Lung (tissue), 12 donors: ENCODE results near the gene GRID2. TPM values are rescaled to one million over a fixed set of nuclear protein-coding genes. Genes with fewer than 3 reads are reported as not detected.

Experiments
- ATAC-seq: fragments of 200-7000 bp; cut with Tn5 transposase; one replicate; pipeline ENCODE4 v1.9.1; 2020; ENCODE audit warnings: moderate number of reproducible peaks; ENCODE audit not compliant: insufficient read depth, low FRiP score
- DNase-seq, 3 donors: peaks; one replicate each; pipeline ENCODE4 v3.0.0-alpha.2; 2013 to 2017
- H3K27ac ChIP-seq, 2 donors: one replicate each; pipeline ENCODE4 v1.5.1; 2013; ENCODE audit warnings: mild to moderate bottlenecking in 2 of 2, moderate library complexity in 2 of 2, control low read depth in 1 of 2, inconsistent platforms in 1 of 2, low read depth in 1 of 2, low read length in 1 of 2
- H3K27me3 ChIP-seq, 3 donors: one replicate each; pipeline ENCODE4 v1.5.1; 2013; ENCODE audit warnings: low read length in 2 of 3; ENCODE audit not compliant: control insufficient read depth in 3 of 3, insufficient read depth in 3 of 3
- H3K36me3 ChIP-seq, 4 donors: one replicate each; pipeline ENCODE4 v1.5.1; 2013; ENCODE audit warnings: low read length in 4 of 4, mild to moderate bottlenecking in 1 of 4, moderate library complexity in 1 of 4; ENCODE audit not compliant: control insufficient read depth in 4 of 4, insufficient read depth in 4 of 4
- H3K4me1 ChIP-seq, 5 donors: one replicate each; pipeline ENCODE4 v1.5.1; 2013; ENCODE audit warnings: low read length in 5 of 5, mild to moderate bottlenecking in 2 of 5, moderate library complexity in 1 of 5; ENCODE audit not compliant: control insufficient read depth in 5 of 5, insufficient read depth in 5 of 5
- H3K4me3 ChIP-seq: one replicate; pipeline ENCODE4 v1.5.1; 2013; ENCODE audit warnings: mild to moderate bottlenecking, control low read depth, moderate library complexity
- H3K9ac ChIP-seq, 2 donors: one replicate each; pipeline ENCODE4 v1.5.1; 2013; ENCODE audit warnings: low read length in 2 of 2, control low read depth in 1 of 2; ENCODE audit not compliant: insufficient read depth in 1 of 2
- H3K9me3 ChIP-seq, 4 donors: one replicate each; pipeline ENCODE4 v1.5.1; 2013; ENCODE audit warnings: low read length in 3 of 4, mild to moderate bottlenecking in 1 of 4, moderate library complexity in 1 of 4; ENCODE audit not compliant: control insufficient read depth in 4 of 4, insufficient read depth in 3 of 4
- WGBS, 2 donors: extraction: QIAGEN DNeasy Blood & Tissue Kit; methylation state at CpG; one replicate each; pipeline ENCODE4 v1.1.7; 2013; 5-methylcytosine and 5-hydroxymethylcytosine counted together
- polyA plus RNA-seq, 2 donors: library from polyadenylated mRNA; stranded (reverse); fragments of 200-250 nt; gene quantifications; one replicate each; pipeline ENCODE4 v1.2.1, GENCODE V29; 2013
- total RNA-seq, 2 donors: library from RNA; depleted of rRNA in 1 of 2; stranded (reverse); fragments of >200 nt in 1 of 2; gene quantifications; one replicate each; pipeline ENCODE4 v1.2.1, GENCODE V29; 2014 to 2021
- TF ChIP-seq, protein P1 (sequence below): IDR thresholded peaks from 2 replicates; pipeline ENCODE4 v1.5.1; 2012; ENCODE audit warnings: mild to moderate bottlenecking; ENCODE audit errors: control extremely low read depth, extremely low read depth
- donor health status: control.
- donor health status: control.
- donor health status: Bipolar disorder and iron deficiency.
- donor health status: healthy.
- donor health status: DM: yes; HTN: yes; CAD: no.

The GRID2 gene
- total and polyA plus RNA-seq, 4 donors, result 0.09 to 1.3 TPM; not detected in 2

DNA sequence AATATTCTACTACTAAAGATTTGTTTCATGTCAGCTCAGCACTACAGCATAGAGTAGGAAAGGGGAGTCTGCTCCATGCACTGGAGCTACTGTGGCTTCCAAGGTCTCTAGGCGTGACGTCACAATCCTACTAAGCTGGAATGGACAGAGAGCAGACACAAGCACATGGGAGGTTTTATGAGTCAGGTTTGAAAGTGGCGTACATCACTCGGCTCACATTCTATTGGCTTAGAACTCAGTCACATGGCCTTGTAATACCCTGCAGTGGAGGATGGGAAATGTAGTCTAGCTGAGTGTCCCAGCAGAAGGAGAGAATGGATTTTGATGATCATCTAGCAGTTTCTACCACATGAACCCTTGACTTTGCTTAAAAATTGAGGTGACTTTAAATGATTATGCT is 899.9 kb downstream of the GRID2 start:
- H3K4me1 ChIP-seq, result peaks cover 0 to 8% (median 0%) of the 10 kb centered on the region in 5 donors
- H3K36me3 ChIP-seq, result no peaks in the 10 kb centered on the region
- peaks cover 0 to 1% (median 0%) of the 10 kb centered on the region in 4 donors for H3K9me3 ChIP-seq
- H3K27me3 ChIP-seq, result no peaks in the 10 kb centered on the region
- TF ChIP-seq, protein P1, sequence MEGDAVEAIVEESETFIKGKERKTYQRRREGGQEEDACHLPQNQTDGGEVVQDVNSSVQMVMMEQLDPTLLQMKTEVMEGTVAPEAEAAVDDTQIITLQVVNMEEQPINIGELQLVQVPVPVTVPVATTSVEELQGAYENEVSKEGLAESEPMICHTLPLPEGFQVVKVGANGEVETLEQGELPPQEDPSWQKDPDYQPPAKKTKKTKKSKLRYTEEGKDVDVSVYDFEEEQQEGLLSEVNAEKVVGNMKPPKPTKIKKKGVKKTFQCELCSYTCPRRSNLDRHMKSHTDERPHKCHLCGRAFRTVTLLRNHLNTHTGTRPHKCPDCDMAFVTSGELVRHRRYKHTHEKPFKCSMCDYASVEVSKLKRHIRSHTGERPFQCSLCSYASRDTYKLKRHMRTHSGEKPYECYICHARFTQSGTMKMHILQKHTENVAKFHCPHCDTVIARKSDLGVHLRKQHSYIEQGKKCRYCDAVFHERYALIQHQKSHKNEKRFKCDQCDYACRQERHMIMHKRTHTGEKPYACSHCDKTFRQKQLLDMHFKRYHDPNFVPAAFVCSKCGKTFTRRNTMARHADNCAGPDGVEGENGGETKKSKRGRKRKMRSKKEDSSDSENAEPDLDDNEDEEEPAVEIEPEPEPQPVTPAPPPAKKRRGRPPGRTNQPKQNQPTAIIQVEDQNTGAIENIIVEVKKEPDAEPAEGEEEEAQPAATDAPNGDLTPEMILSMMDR, result no peak
- WGBS, 2 donors, result 85 to 93% methylated on average over 4 of the region's 4 CpGs
- ATAC-seq (no peak), DNase-seq (no peak)
- H3K9ac ChIP-seq, result no peak overlapping the region
- H3K27ac ChIP-seq, result no peak overlapping the region
- H3K4me3 ChIP-seq, result no peak overlapping the region

DNA sequence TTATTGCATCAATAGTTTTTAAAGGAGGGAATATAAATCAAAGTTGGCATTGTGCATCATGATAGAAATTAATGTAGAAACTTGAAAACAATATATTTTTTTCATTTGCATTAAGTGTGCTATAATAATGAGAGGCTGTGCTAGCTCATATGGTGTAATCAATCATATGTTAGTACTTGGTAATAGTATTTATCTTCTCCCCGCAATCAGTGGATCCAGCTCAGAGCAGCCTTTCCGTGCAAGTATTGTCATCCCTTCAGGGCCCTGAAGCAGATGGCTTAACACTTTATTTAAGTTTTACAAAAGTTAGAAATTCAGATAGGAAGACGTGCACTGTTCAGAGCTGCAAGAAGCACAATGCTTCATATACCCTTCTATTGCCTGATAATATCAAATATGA is 908.5 kb downstream of the GRID2 start:
- ATAC-seq (no peak), DNase-seq (no peak)
- Histone ChIP-seq H3K9me3 (no peaks in the 10 kb centered on the region), H3K27me3 (no peaks in the 10 kb centered on the region), H3K4me1 (no peaks in the 10 kb centered on the region), H3K4me3 (no peak overlapping the region), H3K9ac (no peak overlapping the region), H3K36me3 (no peaks in the 10 kb centered on the region), H3K27ac (no peak overlapping the region)
- WGBS, 2 donors, result 86 to 90% methylated on average over 3 of the region's 3 CpGs
- TF ChIP-seq, protein P1, result no peak

DNA sequence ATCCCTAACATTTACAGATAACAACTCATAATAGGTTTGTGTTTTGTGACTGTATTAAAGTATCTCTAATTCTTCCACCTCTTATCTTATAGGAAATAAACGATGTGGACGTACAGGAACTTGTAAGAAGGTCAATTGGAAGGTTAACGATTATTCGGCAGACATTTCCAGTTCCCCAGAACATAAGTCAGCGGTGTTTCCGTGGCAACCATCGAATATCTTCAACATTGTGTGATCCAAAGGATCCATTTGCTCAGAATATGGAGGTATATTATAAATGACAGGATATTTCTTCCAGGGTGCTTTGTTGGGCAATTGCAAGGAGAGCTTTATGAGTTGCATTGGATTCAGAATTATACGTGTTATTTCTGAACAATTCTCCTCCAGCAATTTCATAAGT is 912.9 kb downstream of the GRID2 start:
- WGBS, 2 donors, result 74 to 83% methylated on average over 8 of the region's 8 CpGs
- no peak for ATAC-seq
- no peaks in the 10 kb centered on the region for H3K9me3 ChIP-seq

More for the DNA sequence above, 912.9 kb downstream of the GRID2 start:
- no peaks in the 10 kb centered on the region for H3K4me1 ChIP-seq
- H3K36me3 ChIP-seq, result no peaks in the 10 kb centered on the region
- H3K27ac ChIP-seq, result no peak overlapping the region
- TF ChIP-seq, protein P1, result no peak
- H3K27me3 ChIP-seq, result no peaks in the 10 kb centered on the region
- no peak overlapping the region for H3K4me3 ChIP-seq
- DNase-seq, result no peak
- no peak overlapping the region for H3K9ac ChIP-seq
